T47D (cell line): ENCODE data around the gene YPEL2.
A peak's percentile ranks its signal among the peaks of the same experiment; 100 is the strongest.
"Not testable (repeated sequence)": the region's sequence is repeated elsewhere in the genome, so short reads cannot be mapped to it uniquely, and the experiment has no call there.

Source experiments
- DNase-seq, 2 experiments: peaks; one replicate each; pipeline versions ENCODE4 v3.0.0 to v3.0.0-alpha.2; 2011 to 2012; ENCODE audit warnings: low read depth in 1 of 2, low spot score in 1 of 2
- JUND ChIP-seq: IDR thresholded peaks from 2 replicates; pipeline ENCODE4 v1.6.1; 2012; ENCODE audit warnings: low read depth
- in situ Hi-C: cut with HindIII; loops from 2 replicates; pipeline ENCODE4 v1.10.0; 2016; ENCODE audit warnings: low sequenced_read_pairs, low pct_unique_long_range_greater_than_20kb

The YPEL2 gene

GRCh38 chr17:59311051-59311468 is 20.4 kb upstream of the YPEL2 start:
- in situ Hi-C loops: no loop called here
- TF ChIP-seq JUND: no peak
- peak; percentile 50 to 84 for DNase-seq

DNA sequence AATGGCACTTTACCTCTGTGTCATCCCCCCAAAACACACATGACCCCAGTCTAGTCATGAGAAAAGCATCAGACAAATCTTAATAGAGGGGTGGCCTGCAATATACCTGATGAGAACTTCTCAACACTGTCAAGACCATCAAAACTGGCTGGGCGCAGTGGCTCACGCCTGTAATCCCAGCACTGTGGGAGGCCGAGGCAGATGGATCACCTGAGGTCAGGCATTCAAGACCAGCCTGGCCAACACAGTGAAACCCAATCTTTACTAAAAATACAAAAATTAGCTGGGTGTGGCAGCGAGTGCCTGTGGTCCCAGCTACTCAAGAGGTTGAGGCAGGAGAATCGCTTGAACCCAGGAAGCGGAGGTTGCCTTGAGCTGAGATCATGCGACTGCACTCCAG is 19.9 kb upstream of the YPEL2 start:
- DNase-seq, in situ Hi-C loops: not testable (repeated sequence)

GRCh38 chr17:59315866-59316265 is 15.6 kb upstream of the YPEL2 start:
- DNase-seq: no peak
- in situ Hi-C loops: no loop called here
- no peak for TF ChIP-seq JUND

DNA sequence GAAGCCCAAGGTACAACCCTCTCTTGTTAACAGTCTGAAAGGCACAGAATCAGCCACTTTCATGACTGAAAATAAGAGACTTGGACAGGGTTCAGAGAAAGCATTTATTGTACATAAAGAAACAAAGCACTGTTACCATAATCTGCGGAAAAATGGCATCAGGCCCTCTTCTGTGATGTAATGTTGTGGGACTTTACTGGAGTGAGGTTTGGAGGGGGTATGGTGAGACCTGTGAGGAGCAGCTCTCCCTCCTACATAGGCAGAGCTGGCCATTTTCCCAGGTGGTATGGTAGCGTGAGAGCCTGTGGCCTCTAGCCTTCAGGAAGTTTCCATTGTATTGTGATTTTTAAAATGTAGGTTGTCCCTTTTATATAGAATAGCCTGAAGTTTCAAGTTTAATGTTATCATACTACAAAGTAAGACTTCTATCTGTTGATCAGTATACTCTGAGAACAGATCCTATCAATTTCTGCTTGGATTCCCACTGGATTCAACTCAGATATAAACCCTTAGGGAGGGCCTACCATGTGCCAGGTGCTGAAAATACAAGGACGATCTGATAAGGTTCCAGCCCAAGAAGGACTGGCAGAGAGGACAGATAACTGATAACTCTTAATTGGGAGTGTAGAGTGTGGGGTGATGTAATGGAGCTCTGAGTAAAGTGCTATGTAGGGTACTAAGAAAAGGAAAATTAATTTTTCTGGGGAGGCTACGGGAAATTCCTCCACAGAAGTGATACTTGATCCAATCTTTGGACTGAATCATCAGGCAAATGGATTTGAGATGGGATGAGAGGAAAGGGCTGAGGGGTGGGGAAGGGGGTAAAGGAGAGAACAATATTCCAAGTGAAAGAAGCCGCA is 4.1 kb upstream of the YPEL2 start:
- no peak for TF ChIP-seq JUND
- DNase-seq: no peak

GRCh38 chr17:59327981-59328290 is 3.5 kb upstream of the YPEL2 start:
- DNase-seq: no peak
- in situ Hi-C loops: no loop called here
- no peak for TF ChIP-seq JUND

More for the DNA sequence above, 4.1 kb upstream of the YPEL2 start:
- in situ Hi-C loops: no loop called here

GRCh38 chr17:59328601-59329000 is 2.9 kb upstream of the YPEL2 start:
- in situ Hi-C loops: no loop called here
- no peak for TF ChIP-seq JUND
- no peak for DNase-seq

DNA sequence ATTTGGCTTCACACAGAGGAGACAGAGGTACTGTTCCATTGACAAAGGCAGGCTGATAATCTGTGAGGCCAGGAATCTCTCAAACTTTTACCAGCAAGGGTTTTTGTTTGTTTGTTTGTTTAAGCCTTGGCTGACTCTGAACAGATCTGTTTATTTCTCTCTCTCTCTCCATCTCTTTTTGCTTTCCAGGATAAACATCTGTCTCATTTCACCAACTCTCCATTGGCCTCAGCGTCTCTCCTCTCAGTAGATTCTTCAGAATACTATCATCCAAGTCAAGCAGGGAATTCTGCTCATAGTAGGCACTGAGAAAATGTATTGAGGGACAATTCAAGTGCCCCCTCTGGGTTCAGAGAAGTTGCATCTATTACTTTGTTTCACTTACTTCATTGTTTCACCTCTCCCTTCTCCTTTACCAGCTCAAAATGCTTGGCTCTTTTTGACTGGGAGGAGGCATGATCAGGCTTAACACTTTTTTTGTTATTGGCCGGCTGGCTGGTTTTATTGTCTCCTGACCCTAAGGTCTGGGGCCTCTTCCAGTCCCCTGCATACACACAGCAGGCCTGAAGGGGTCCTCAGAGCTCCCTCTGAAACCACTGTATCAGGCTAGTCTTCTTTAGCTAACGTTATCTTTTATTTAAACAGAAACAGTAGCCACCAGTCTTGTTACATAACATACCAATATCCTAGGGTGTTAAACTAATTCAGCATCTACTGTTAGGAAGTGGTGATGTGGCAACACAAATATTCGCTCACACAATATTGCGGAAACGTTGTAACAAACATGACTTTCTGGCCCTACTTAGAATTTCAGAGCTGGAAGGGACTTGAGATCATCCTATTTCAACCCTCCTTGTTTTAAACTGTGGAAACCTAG is 2.0 kb upstream of the YPEL2 start:
- DNase-seq: peak in 1 of 2 experiments; percentile 69
- in situ Hi-C loops: no loop called here
- no peak for TF ChIP-seq JUND

GRCh38 chr17:59330053-59330942 is 1.2 kb upstream of the YPEL2 start:
- peak in 1 of 2 experiments; percentile 49 for DNase-seq
- in situ Hi-C loops: no loop called here
- TF ChIP-seq JUND: no peak

- in situ Hi-C loops: no loop called here
- no peak for DNase-seq
Observed at GRCh38 chr17:59331929-59332748, 684 bp downstream of the YPEL2 start.

DNA sequence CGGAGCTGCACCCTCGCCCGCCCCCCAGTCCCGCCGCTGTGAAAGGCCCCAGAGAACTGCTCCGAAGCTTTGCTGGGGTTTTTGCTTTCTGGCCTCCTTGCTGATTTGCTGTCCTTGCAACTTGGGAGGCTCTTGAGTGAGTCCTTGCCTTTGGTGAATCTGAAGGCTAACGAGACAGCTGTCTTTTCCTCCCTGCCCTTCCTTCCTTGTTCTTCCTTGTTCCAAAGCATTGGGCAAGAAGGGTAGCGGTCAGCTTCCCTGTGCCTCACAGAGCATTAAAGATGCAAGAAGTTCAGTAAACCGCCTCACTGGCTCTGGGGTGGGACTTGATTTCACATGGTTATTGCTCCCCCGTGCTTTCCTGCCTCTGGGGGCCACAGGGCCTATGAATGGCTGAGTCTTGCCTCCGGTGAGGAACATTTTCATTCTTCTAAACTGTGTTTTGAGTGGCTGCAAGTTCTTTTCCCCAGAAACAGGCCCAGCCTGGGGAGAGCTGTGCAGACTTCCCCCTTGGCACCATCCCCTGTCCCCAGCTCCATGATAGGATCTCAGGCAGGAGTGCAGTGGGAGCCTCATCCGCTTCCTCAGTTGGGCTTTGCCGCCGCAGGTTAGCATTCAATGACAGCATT is 1.4 kb downstream of the YPEL2 start:
- TF ChIP-seq JUND: no peak
- no peak for DNase-seq
- in situ Hi-C loops: no loop called here

More at GRCh38 chr17:59331929-59332748, 684 bp downstream of the YPEL2 start:
- no peak for TF ChIP-seq JUND

GRCh38 chr17:59333836-59334235 is 2.4 kb downstream of the YPEL2 start:
- no peak for DNase-seq
- TF ChIP-seq JUND: no peak
- in situ Hi-C loops: no loop called here
